Keratinocyte (primary cell): Measurements from ENCODE around the gene MTA1. TPM values are rescaled to one million over a fixed set of nuclear protein-coding genes. Genes with fewer than 3 reads are reported as not detected.
A peak's percentile ranks its signal among the peaks of the same experiment; 100 is the strongest.

ENCODE experiments used
- DNase-seq: peaks from one replicate; pipeline ENCODE4 v3.0.0-alpha.2; 2011; ENCODE audit warnings: low read depth, missing footprints, low spot score
- FAIRE-seq: peaks from 2 replicates; lab custom pipeline; 2011; peaks lifted over from hg19 to GRCh38; lab: Jason Lieb, UNC
- H2AFZ ChIP-seq: 2 replicates; pipeline ENCODE4 v1.6.0; 2012; ENCODE audit warnings: low read length, control low read depth, inconsistent platforms; ENCODE audit not compliant: control insufficient read depth
- H3K27ac ChIP-seq: 2 replicates; pipeline ENCODE4 v1.5.1; 2011; ENCODE audit warnings: low read length; ENCODE audit not compliant: control insufficient read depth, insufficient read depth
- H3K27me3 ChIP-seq: 3 replicates; pipeline ENCODE4 v1.6.0; 2011; ENCODE audit warnings: low read length; ENCODE audit not compliant: control insufficient read depth, insufficient read depth; ENCODE audit errors: extremely low read depth
- H3K36me3 ChIP-seq, 2 experiments: 2 replicates in 1 of 2; 3 replicates in 1 of 2; pipeline ENCODE4 v1.5.1; 2011; ENCODE audit warnings: low read length in 2 of 2, mild to moderate bottlenecking in 1 of 2; ENCODE audit not compliant: control insufficient read depth in 2 of 2, insufficient read depth in 2 of 2; ENCODE audit errors: extremely low read depth in 1 of 2
- H3K4me1 ChIP-seq: 3 replicates; pipeline ENCODE4 v1.5.1; 2011; ENCODE audit warnings: low read length; ENCODE audit not compliant: control insufficient read depth, insufficient read depth; ENCODE audit errors: extremely low read depth
- H3K4me2 ChIP-seq: 3 replicates; pipeline ENCODE4 v1.6.0; 2011; ENCODE audit warnings: low read depth, low read length; ENCODE audit not compliant: control insufficient read depth, insufficient read depth; ENCODE audit errors: extremely low read depth
- H3K4me3 ChIP-seq, 3 experiments: fragments of 200-600 bp in 1 of 3; sonication (generic) in 1 of 3; 2 replicates in 2 of 3; 3 replicates in 1 of 3; pipeline ENCODE4 v1.5.1; 2011 to 2016; ENCODE audit warnings: low read length in 3 of 3, mild to moderate bottlenecking in 3 of 3, control low read depth in 2 of 3, inconsistent platforms in 1 of 3, low read depth in 1 of 3, mixed read lengths in 1 of 3, mixed run types in 1 of 3, moderate library complexity in 1 of 3; ENCODE audit not compliant: control insufficient read depth in 2 of 3, insufficient read depth in 2 of 3; ENCODE audit errors: extremely low read depth in 1 of 3
- H3K79me2 ChIP-seq: 2 replicates; pipeline ENCODE4 v1.6.0; 2012; ENCODE audit warnings: low read length; ENCODE audit not compliant: control insufficient read depth, insufficient read depth
- H3K9ac ChIP-seq: 3 replicates; pipeline ENCODE4 v1.6.0; 2011; ENCODE audit warnings: low read length; ENCODE audit not compliant: control insufficient read depth, insufficient read depth; ENCODE audit errors: extremely low read depth
- H3K9me1 ChIP-seq: 3 replicates; pipeline ENCODE4 v1.6.0; 2011; ENCODE audit warnings: low read length; ENCODE audit not compliant: control insufficient read depth, insufficient read depth; ENCODE audit errors: extremely low read depth
- H3K9me3 ChIP-seq: 2 replicates; pipeline ENCODE4 v1.5.1; 2012; ENCODE audit warnings: low read depth, low read length; ENCODE audit not compliant: control insufficient read depth
- H4K20me1 ChIP-seq: 3 replicates; pipeline ENCODE4 v1.6.0; 2011; ENCODE audit warnings: low read length; ENCODE audit not compliant: control insufficient read depth, insufficient read depth; ENCODE audit errors: extremely low read depth
- EZH2 ChIP-seq: IDR thresholded peaks from one replicate; pipeline ENCODE4 v1.6.1; 2012; ENCODE audit warnings: inconsistent platforms, mild to moderate bottlenecking, low read length, moderate library complexity
- dilution Hi-C: fragments of 300-500 bp; cut with MboI; formaldehyde crosslinking; loops from one replicate; pipeline ENCODE4 v1.7.0; 2020; ENCODE audit warnings: low sequenced_read_pairs; ENCODE audit not compliant: extremely low pct_ligation_motif_present
- polyA plus RNA-seq, 5 experiments: library from polyadenylated mRNA; depleted of rRNA in 3 of 5; stranded (reverse) in 3 of 5; stranded (forward) in 1 of 5; unstranded in 1 of 5; fragments of >200 nt; gene quantifications; 1 replicate in 1 of 5; 2 replicates in 3 of 5; 3 replicates in 1 of 5; pipeline versions ENCODE4 v1.2.1 to v1.2.3, GENCODE V29; 2011 to 2012; ENCODE audit warnings: missing spikeins in 2 of 5, low read depth in 1 of 5, low replicate concordance in 1 of 5
- TF ChIP-seq, protein P1 (sequence below), 3 experiments: IDR thresholded peaks in 1 of 3; conservative IDR thresholded peaks in 1 of 3; optimal IDR thresholded peaks in 1 of 3; 2 replicates in 2 of 3; 3 replicates in 1 of 3; pipeline versions ENCODE3 to v1.5.1; 2011; ENCODE audit warnings: low read length in 3 of 3, mild to moderate bottlenecking in 3 of 3, moderate library complexity in 2 of 3, control low read depth in 1 of 3, inconsistent platforms in 1 of 3; ENCODE audit not compliant: insufficient read depth in 2 of 3; ENCODE audit errors: extremely low read depth in 1 of 3

MTA1 gene
- polyA plus RNA-seq, 1 donor (not counting 4 experiments of a cell fraction or from before 2014, with no cell fraction given) = 33.6 TPM

DNA sequence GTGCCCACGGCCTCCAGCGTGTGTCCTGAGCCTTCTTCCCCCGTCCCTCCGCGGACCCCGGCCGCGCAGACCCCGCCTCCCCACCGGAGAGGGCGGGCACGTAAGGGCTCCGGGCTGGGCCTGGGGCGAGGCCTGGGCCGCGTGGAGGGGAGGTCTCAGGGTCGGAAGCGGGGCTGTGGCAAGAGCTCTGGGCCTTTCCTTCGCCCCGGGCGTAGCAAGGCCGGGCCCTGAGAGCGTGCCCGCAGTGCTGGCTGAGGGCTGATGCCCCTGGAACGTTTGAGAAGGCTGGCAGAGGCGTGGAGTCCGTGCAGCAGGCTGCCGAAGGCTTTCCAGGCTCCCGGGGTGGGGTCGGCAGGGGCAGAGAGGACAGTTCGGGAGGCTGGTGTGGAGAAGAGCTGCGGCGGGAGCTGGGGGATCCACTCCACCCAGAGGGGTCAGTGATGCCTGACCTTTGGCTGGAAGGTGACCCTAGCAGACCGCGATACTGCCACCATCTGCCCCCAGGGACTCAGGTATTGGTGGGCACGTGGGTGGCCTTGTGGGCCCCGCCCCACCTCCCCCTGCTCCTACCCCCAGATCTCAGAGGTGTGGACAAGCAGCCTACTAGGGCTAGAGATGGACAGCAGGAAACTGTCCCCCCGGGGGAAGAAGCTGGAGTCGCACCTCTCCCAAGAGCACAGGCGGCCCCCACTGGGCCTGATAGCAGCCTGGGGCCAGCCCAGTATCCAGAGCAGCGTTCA is 20.7 kb upstream of the MTA1 start:
- Histone ChIP-seq H3K9me1 (no peaks in the 10 kb centered on the region), H2AFZ (peak overlapping the region; percentile 37), H3K27ac (no peak overlapping the region), H3K9ac (peak overlapping the region; percentile 72), H3K4me2 (peak overlapping the region; percentile 86), H3K4me3 (peak overlapping the region; percentile 73 to 83 (median 75)), H3K4me1 (no peaks in the 10 kb centered on the region), H4K20me1 (no peaks in the 10 kb centered on the region), H3K79me2 (peaks cover 5% of the 10 kb centered on the region), H3K9me3 (no peaks in the 10 kb centered on the region), H3K27me3 (no peaks in the 10 kb centered on the region), H3K36me3 (peaks cover 2 to 5% of the 10 kb centered on the region in 2 experiments)
- TF ChIP-seq, protein P1, sequence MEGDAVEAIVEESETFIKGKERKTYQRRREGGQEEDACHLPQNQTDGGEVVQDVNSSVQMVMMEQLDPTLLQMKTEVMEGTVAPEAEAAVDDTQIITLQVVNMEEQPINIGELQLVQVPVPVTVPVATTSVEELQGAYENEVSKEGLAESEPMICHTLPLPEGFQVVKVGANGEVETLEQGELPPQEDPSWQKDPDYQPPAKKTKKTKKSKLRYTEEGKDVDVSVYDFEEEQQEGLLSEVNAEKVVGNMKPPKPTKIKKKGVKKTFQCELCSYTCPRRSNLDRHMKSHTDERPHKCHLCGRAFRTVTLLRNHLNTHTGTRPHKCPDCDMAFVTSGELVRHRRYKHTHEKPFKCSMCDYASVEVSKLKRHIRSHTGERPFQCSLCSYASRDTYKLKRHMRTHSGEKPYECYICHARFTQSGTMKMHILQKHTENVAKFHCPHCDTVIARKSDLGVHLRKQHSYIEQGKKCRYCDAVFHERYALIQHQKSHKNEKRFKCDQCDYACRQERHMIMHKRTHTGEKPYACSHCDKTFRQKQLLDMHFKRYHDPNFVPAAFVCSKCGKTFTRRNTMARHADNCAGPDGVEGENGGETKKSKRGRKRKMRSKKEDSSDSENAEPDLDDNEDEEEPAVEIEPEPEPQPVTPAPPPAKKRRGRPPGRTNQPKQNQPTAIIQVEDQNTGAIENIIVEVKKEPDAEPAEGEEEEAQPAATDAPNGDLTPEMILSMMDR (optimal IDR thresholded peaks at IDR 0.05 in 1 of 3, IDR thresholded peaks at IDR 0.05 in 1 of 3, conservative IDR thresholded peaks at IDR 0.05 in 1 of 3; ENCODE audit: extremely low read depth in 1 of 3, insufficient read depth in 2 of 3, low read length in 3 of 3) = no peak
- TF ChIP-seq EZH2 = no peak
- DNase-seq (no peak), FAIRE-seq (no peak)
- dilution Hi-C loops = no loop called here

DNA sequence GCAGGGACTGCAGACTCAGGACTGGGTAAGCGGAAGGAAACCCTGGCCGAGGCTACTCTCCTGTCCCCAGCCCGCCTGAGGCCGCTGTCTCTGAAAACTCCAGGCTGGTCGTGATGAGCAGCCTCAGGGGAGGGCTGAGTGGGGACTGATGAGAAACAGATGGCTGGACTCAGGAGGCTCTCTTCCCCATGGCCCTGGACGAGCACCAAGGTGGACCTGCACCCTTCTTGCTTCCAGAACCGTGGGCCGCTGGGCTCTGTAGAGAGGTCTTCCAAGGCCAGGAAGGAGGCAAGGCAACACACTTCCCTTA is 20.2 kb upstream of the MTA1 start:
- Histone ChIP-seq H3K79me2 (peaks cover 5% of the 10 kb centered on the region), H2AFZ (no peak overlapping the region), H3K27me3 (no peaks in the 10 kb centered on the region), H3K4me1 (no peaks in the 10 kb centered on the region), H3K27ac (no peak overlapping the region), H3K36me3 (peaks cover 2 to 5% of the 10 kb centered on the region in 2 experiments), H3K4me2 (peak overlapping the region; percentile 86), H4K20me1 (no peaks in the 10 kb centered on the region), H3K9me1 (no peaks in the 10 kb centered on the region), H3K9me3 (no peaks in the 10 kb centered on the region), H3K4me3 (peak overlapping the region in 2 of 3 experiments; percentile 73 to 75), H3K9ac (no peak overlapping the region)
- DNase-seq (no peak), FAIRE-seq (no peak)
- TF ChIP-seq, protein P1 (optimal IDR thresholded peaks at IDR 0.05 in 1 of 3, IDR thresholded peaks at IDR 0.05 in 1 of 3, conservative IDR thresholded peaks at IDR 0.05 in 1 of 3; ENCODE audit: extremely low read depth in 1 of 3, insufficient read depth in 2 of 3, low read length in 3 of 3) = no peak
- no peak for TF ChIP-seq EZH2
- dilution Hi-C loops = no loop called here
